EL (cell line): ENCODE measurements around the gene CYP1A1.
A peak's percentile ranks its signal among the peaks of the same experiment; 100 is the strongest.
"Not testable (repeated sequence)": the region's sequence is repeated elsewhere in the genome, so short reads cannot be mapped to it uniquely, and the experiment has no call there.

Experiments
- DNase-seq: peaks from one replicate; pipeline ENCODE4 v3.0.0-alpha.2; 2016

Gene CYP1A1

GRCh38 chr15:74725225-74725774 is at the start of gene CYP1A1:
Gene CYP1A1 (minus strand): TSS chr15:74725528. CDS start chr15:74723097, 2,431 bp downstream.
- no peak for DNase-seq

DNA sequence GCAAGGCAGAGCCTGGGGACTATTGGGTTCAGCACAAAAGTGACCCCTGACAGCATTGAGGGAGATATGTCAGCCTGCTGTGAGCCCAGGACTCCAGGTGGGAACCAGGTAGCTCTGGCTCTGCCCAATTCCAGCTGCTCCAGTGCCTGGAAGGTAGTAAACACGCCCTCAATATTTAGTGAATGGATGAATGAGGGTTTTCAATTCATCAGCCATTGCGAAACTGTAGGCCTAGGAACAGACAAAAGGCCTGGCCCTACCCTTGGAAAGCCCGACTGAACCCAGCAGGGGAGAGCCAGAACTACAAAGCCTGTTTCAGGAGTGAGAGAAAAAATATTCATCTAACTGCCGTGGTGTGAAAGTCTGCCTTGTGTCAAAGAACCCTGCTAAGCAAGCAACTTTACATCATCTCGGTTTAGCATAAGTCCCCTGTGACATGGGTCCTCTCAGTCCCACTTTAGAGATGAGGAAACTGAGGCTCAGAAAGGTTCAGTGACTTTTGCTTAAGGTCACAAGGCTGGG is 48.5 kb upstream of the CYP1A1 start:
- no peak for DNase-seq

- DNase-seq, result no peak
Measured at GRCh38 chr15:74773329-74773728, 48.0 kb upstream of the CYP1A1 start.

GRCh38 chr15:74770211-74770903 is 45.0 kb upstream of the CYP1A1 start:
- no peak for DNase-seq

GRCh38 chr15:74769463-74770025 is 44.2 kb upstream of the CYP1A1 start:
- no peak for DNase-seq

- DNase-seq, result peak; percentile 59
Measured at GRCh38 chr15:74768771-74769342, 43.5 kb upstream of the CYP1A1 start.

GRCh38 chr15:74768099-74768770 is 42.9 kb upstream of the CYP1A1 start:
- DNase-seq, result no peak

DNA sequence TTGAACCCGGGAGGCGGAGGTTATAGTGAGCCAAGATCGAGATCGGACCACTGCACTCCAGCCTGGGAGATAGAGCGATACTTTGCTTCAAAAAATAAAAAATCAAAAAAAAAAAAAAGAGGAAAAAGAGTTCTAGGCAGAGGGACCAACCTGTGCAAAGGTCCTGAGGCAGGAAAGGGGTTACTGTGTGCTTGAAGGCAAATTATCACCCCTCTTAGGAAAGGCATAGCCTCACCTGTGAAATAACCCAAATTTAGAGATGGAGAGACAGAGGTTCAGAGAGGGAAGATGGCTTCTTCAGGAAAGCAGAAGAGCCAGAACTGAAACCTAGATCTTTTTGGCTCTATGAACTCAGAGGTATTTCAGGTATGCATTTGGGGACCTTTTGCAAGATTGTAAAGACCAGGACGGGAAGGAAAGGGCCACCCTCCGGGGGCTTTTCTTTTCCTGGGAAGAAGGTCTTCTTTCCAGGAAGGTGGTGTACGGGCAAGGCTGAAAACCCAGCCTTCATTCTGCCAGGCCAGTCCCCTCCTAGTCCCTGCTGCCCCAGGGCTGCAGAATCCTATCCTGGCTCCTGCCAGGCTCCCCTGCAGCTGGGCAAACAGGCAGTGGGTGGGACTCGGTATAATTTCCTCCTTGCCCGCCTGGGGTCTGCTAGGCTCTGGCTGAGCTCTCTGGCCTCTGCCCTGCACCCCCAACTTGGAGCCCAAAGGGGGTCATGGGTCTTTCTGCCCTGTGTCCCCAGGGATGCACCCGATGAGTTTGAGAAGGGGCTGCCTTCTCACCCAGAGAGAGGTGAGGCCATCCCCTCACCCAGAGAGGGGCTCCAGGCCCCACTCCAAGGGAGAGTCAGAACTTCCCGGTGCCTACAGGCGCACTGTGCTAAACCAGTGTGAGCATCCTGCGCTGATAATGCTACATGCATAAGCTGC is 42.1 kb upstream of the CYP1A1 start:
- no peak for DNase-seq

DNA sequence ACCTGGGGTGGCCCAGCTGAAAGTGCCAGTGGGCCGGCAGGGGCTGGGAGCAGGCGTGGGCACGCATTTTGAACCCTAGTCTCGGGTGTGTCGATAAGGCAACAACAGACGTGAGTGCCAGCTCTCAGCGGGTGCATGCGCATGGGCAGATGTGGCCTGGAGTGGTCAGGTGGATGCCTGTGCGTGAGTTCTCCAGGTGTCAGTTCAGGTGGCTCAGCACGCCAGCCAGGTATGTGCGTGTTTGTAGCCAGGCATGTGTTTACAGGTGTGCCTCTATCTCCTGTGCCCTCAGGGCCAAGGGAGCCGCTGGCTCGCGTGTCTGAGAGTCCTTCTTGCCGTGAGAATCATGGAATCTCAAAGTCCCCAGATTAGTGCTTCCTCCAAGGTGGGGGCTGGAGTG is 38.1 kb upstream of the CYP1A1 start:
- no peak for DNase-seq

- no peak for DNase-seq
Measured at GRCh38 chr15:74762791-74763150, 37.4 kb upstream of the CYP1A1 start.

DNA sequence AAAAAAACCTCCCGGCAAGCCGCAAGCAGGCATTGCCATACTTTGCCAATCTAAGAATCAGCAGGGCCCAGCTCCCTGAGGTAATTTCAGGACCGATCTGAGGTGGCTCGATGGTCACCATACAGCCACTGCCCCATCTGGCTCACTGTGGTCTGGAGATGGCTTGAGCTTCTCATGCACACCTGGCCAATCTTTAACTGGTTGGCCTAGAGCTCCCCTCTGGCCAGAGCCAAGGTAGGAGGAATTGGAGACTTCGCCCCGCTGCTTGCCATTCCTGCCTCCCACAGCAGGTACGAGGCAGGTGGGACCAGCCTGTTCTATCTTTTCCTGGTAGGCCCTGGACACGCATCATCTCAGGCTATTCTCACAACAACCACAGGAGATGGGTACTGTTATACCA is 33.4 kb upstream of the CYP1A1 start:
- DNase-seq, result no peak

DNA sequence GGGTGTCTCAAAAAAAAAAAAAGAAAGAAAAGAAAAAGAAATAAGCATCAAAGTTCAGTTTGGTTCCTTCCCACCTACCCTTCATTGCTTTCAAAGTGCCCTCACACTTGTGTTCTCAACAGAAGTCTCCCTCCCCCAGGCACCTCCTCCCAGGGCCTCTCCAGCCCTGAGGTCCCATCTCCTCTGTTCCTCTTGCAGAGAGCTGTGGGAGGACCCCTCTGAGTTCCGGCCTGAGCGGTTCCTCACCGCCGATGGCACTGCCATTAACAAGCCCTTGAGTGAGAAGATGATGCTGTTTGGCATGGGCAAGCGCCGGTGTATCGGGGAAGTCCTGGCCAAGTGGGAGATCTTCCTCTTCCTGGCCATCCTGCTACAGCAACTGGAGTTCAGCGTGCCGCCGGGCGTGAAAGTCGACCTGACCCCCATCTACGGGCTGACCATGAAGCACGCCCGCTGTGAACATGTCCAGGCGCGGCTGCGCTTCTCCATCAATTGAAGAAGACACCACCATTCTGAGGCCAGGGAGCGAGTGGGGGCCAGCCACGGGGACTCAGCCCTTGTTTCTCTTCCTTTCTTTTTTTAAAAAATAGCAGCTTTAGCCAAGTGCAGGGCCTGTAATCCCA is 29.4 kb upstream of the CYP1A1 start:
- no peak for DNase-seq

DNA sequence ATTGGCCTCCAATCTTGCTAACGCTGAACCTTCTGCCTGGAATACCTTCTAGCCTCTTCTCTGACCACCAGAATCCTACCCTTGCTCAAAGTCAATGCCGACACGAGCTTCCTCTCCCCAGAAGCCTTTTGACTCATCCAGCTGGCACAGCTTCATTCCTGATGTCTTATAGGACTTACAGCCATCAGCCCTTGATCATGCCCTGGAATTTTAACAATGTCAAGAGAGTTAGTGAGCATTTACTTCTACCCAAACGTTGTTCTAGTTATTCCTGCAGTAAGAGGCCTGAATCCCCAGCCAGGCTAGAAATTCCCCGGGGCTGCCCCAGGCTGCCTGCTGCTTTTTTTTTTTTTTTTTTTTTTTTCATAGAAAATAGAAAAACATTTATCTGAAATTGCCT is 27.2 kb upstream of the CYP1A1 start:
- DNase-seq, result peak; percentile 90

DNA sequence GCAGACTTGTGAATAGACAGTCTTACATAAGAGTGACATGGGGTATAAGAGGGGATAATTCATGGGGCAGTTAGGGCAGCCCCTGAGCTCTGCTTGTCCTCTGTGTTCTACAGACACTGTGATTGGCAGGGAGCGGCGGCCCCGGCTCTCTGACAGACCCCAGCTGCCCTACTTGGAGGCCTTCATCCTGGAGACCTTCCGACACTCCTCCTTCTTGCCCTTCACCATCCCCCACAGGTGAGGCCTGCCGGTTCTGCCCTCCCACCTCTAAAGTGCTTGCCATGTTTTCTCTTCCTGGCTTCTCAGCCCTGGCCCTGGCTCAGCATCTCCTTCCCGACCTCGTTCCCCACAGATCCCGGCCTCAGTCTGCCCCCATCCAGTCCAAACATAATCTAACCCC is 26.7 kb upstream of the CYP1A1 start:
- DNase-seq, result no peak

DNA sequence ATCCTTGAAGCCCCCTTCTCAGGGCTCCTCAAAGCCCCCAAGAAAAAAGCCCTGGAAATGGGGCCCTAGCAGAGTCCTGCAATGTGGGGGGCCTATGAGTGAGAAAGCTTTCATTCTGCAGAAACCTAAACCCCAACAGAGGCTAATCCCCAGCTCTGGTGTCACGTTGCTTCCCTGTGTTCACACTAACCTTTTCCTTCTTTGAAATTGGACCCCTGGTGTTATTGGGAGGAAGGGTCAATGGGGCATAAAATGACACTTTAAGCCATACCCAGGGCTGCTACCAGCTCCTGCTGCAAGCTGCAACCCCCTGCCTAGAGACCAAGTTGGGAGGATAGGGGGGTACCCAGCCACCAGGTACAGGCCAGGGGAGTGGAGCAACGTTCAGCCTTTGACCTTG is 25.4 kb upstream of the CYP1A1 start:
- no peak for DNase-seq

- DNase-seq, result no peak
Measured at GRCh38 chr15:74749832-74750231, 24.5 kb upstream of the CYP1A1 start.

GRCh38 chr15:74748322-74748946 is 23.1 kb upstream of the CYP1A1 start, which contains the start of gene CYP1A2:
Gene CYP1A2 (plus strand): TSS chr15:74748845. CDS start chr15:74749739, 894 bp downstream.
- no peak for DNase-seq

- DNase-seq, result no peak
Measured at GRCh38 chr15:74746389-74746788, 21.1 kb upstream of the CYP1A1 start.

GRCh38 chr15:74742422-74742821 is 17.1 kb upstream of the CYP1A1 start:
- DNase-seq, result no peak

DNA sequence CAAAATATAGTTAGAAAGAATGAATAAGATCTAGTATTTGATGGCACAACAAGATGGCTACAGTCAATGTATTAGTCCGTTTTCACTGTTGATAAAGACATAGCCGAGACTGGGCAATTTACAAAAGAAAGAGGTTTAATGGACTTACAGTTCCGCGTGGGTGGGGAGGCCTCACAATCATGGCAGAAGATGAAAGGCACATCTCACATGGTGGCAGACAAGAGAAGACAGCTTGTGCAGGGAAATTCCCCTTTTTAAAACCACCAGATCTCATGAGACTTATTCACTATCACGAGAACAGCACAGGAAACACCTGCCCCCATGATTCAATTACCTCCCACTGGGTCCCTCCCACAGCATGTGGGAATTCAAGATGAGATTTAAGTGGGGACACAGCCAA is 12.9 kb upstream of the CYP1A1 start:
- not testable (repeated sequence) for DNase-seq

DNA sequence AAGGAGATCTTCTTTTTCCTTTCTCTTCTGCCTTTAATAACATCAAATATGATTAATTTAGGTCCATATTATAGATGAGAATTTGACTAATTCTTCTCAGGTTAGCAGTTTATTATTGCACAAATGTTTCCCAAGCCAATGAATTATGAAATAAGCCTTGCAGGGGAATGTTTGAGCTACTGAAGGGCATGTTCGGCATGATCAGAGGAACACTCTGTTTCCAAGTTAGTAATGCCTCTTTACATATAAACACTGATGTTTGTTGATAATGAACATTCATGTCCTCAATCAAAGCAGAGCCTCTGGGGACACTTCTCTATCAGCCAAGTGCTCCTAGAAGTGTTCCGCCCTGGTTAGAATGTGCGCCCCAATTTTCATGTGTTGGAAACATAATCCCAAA is 10.0 kb upstream of the CYP1A1 start:
- no peak for DNase-seq
